Measurements from ENCODE around the gene ZNF215. TPM values are rescaled to one million over a fixed set of nuclear protein-coding genes. Genes with fewer than 3 reads are reported as not detected.

The ZNF215 gene
- polyA plus RNA-seq, 1 of the 3 experiments (the other 2 are of a cell fraction), result 0.15 TPM

- Histone ChIP-seq H2AFZ (ENCODE audit: low read depth) (no peak overlapping the region), H3K36me3 (replicated peaks in 1 of 2; ENCODE audit: control insufficient read depth in 1 of 2, insufficient read depth in 2 of 2, low read length in 1 of 2) (no peaks in the 10 kb centered on the region), H3K4me1 (ENCODE audit: control insufficient read depth in 1 of 2, insufficient read depth in 2 of 2, low read depth in 1 of 2, low read length in 1 of 2) (no peaks in the 10 kb centered on the region), H3K27ac (ENCODE audit: low read depth in 2 of 2, low read length in 1 of 2) (no peak overlapping the region), H3K4me2 (no peak overlapping the region), H3K9me2 (no peaks in the 10 kb centered on the region), H3K4me3 (ENCODE audit: low read depth in 2 of 2, low read length in 1 of 2) (no peak overlapping the region), H3F3A (replicated peaks; ENCODE audit: insufficient read depth) (no peaks in the 10 kb centered on the region), H3K9ac (no peak overlapping the region), H3K9me3 (no peaks in the 10 kb centered on the region), H3K79me2 (ENCODE audit: insufficient read depth) (no peaks in the 10 kb centered on the region), H4K20me1 (ENCODE audit: insufficient read depth) (no peaks in the 10 kb centered on the region), H3K27me3 (ENCODE audit: insufficient read depth) (no peaks in the 10 kb centered on the region; the same call in 1 of the 2 replicates)
- POLR2A ChIA-PET, result no interaction called here
- TF ChIP-seq, protein P1, sequence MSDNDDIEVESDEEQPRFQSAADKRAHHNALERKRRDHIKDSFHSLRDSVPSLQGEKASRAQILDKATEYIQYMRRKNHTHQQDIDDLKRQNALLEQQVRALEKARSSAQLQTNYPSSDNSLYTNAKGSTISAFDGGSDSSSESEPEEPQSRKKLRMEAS (IDR thresholded peaks at IDR 0.05; ENCODE audit: low read depth), result no peak
- TF ChIP-seq JUND (IDR thresholded peaks at IDR 0.05) (no peak), RFX5 (IDR thresholded peaks at IDR 0.05; ENCODE audit: low read length) (no peak), CHD2 (IDR thresholded peaks at IDR 0.05; ENCODE audit: low read length, partially characterized antibody) (no peak), MXI1 (IDR thresholded peaks at IDR 0.05; ENCODE audit: low read depth, low read length) (no peak), FOSL2 (IDR thresholded peaks at IDR 0.05; ENCODE audit: borderline replicate concordance, low read depth) (no peak), GABPA (IDR thresholded peaks at IDR 0.05; ENCODE audit: low read depth) (no peak), TAF1 (IDR thresholded peaks at IDR 0.05; ENCODE audit: borderline replicate concordance, low read depth, low read length) (no peak), MEF2A (IDR thresholded peaks at IDR 0.05; ENCODE audit: borderline replicate concordance, low read depth) (no peak), REST (IDR thresholded peaks at IDR 0.05; ENCODE audit: low read depth, low read length) (no peak)
- TF ChIP-seq, protein P2, sequence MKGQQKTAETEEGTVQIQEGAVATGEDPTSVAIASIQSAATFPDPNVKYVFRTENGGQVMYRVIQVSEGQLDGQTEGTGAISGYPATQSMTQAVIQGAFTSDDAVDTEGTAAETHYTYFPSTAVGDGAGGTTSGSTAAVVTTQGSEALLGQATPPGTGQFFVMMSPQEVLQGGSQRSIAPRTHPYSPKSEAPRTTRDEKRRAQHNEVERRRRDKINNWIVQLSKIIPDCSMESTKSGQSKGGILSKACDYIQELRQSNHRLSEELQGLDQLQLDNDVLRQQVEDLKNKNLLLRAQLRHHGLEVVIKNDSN (IDR thresholded peaks at IDR 0.05; ENCODE audit: borderline replicate concordance, low read depth), result no peak
- TF ChIP-seq, protein P3, sequence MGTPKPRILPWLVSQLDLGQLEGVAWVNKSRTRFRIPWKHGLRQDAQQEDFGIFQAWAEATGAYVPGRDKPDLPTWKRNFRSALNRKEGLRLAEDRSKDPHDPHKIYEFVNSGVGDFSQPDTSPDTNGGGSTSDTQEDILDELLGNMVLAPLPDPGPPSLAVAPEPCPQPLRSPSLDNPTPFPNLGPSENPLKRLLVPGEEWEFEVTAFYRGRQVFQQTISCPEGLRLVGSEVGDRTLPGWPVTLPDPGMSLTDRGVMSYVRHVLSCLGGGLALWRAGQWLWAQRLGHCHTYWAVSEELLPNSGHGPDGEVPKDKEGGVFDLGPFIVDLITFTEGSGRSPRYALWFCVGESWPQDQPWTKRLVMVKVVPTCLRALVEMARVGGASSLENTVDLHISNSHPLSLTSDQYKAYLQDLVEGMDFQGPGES (IDR thresholded peaks at IDR 0.05; ENCODE audit: low read depth, low read length), result no peak
- TF ChIP-seq, protein P4, sequence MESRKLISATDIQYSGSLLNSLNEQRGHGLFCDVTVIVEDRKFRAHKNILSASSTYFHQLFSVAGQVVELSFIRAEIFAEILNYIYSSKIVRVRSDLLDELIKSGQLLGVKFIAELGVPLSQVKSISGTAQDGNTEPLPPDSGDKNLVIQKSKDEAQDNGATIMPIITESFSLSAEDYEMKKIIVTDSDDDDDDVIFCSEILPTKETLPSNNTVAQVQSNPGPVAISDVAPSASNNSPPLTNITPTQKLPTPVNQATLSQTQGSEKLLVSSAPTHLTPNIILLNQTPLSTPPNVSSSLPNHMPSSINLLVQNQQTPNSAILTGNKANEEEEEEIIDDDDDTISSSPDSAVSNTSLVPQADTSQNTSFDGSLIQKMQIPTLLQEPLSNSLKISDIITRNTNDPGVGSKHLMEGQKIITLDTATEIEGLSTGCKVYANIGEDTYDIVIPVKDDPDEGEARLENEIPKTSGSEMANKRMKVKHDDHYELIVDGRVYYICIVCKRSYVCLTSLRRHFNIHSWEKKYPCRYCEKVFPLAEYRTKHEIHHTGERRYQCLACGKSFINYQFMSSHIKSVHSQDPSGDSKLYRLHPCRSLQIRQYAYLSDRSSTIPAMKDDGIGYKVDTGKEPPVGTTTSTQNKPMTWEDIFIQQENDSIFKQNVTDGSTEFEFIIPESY (IDR thresholded peaks at IDR 0.05; ENCODE audit: borderline replicate concordance, low read depth), result no peak
- no peak for DNase-seq
- 24% methylated on average over 2 of the region's 2 CpGs for WGBS (ENCODE audit: low lambda C conversion rate)
- CTCF ChIA-PET, result interaction anchor here (1.3 kb wide), 1 partner anchor 15 kb away, joined by 4 read pairs; no protein-coding TSS in a partner anchor
These were observed 53.1 kb downstream of the ZNF215 start for GRCh38 chr11:6979365-6979764.

All from SK-N-SH (cell line).